B cell (primary cell): ENCODE results near the gene HNRNPF. TPM values are rescaled to one million over a fixed set of nuclear protein-coding genes. Genes with fewer than 3 reads are reported as not detected.

Experiments used
- ATAC-seq: fragments of 200-7000 bp; cut with Tn5 transposase; one replicate; pipeline ENCODE4 v1.10.0; 2021; ENCODE audit warnings: low read depth, mild to moderate bottlenecking, moderate number of reproducible peaks, moderate library complexity
- CTCF ChIA-PET: fragments of 350-600 bp; sonication (Branson Sonifier 250); formaldehyde crosslinking; loops from one replicate; lab custom pipeline; 2021; ENCODE audit warnings: antibody characterized with exemption, inconsistent platforms; lab: Charles Lee
- POLR2A ChIA-PET: fragments of 350-600 bp; sonication (Branson Sonifier 250); formaldehyde crosslinking; loops from one replicate; lab custom pipeline; 2021; ENCODE audit warnings: antibody characterized with exemption; lab: Charles Lee
- DNase-seq: peaks from one replicate; pipeline ENCODE4 v3.0.0; 2013
- H2AFZ ChIP-seq: 2 replicates; pipeline ENCODE4 v1.6.1; 2012; ENCODE audit warnings: mild to moderate bottlenecking, low read depth, low read length; ENCODE audit not compliant: insufficient read depth, poor library complexity, severe bottlenecking
- H3K27ac ChIP-seq, 2 donors: 1 replicate in 1 of 2; 2 replicates in 1 of 2; pipeline ENCODE4 v1.5.1; 2012 to 2013; ENCODE audit warnings: low read length in 2 of 2, mild to moderate bottlenecking in 2 of 2, moderate library complexity in 1 of 2
- H3K27me3 ChIP-seq, 4 experiments: fragments of 200-600 bp in 1 of 4; sonication (generic) in 1 of 4; replicated peaks in 1 of 4; 1 replicate in 2 of 4; 2 replicates in 2 of 4; pipeline versions ENCODE4 v1.6.1 to v1.7.0; 2013 to 2016; ENCODE audit warnings: low read length in 3 of 4, mild to moderate bottlenecking in 2 of 4, mixed read lengths in 1 of 4, moderate library complexity in 1 of 4; ENCODE audit not compliant: insufficient read depth in 4 of 4, control insufficient read depth in 3 of 4; ENCODE audit errors: control extremely low read depth in 1 of 4
- H3K36me3 ChIP-seq, 2 experiments: replicated peaks in 1 of 2; 1 replicate in 1 of 2; 2 replicates in 1 of 2; pipeline versions ENCODE4 v1.6.1 to v1.7.1; 2013; ENCODE audit warnings: low read length in 1 of 2; ENCODE audit not compliant: insufficient read depth in 2 of 2, control insufficient read depth in 1 of 2; ENCODE audit errors: control extremely low read depth in 1 of 2, extremely low read depth in 1 of 2
- H3K4me1 ChIP-seq, 2 donors: fragments of 200-600 bp in 1 of 2; sonication (generic) in 1 of 2; 1 replicate in 1 of 2; 2 replicates in 1 of 2; pipeline versions ENCODE4 v1.5.1 to v1.6.1; 2013 to 2017; ENCODE audit warnings: low read length in 2 of 2; ENCODE audit not compliant: control insufficient read depth in 2 of 2, insufficient read depth in 2 of 2
- H3K4me2 ChIP-seq: replicated peaks from 2 replicates; pipeline ENCODE3; 2012; ENCODE audit warnings: mild to moderate bottlenecking, low read depth, low read length; ENCODE audit not compliant: poor library complexity, severe bottlenecking
- H3K4me3 ChIP-seq, 5 experiments: fragments of 200-600 bp in 1 of 5; sonication (generic) in 1 of 5; 1 replicate in 3 of 5; 2 replicates in 2 of 5; pipeline versions ENCODE4 v1.5.1 to v1.7.0; 2011 to 2016; ENCODE audit warnings: low read length in 4 of 5, mild to moderate bottlenecking in 4 of 5, low read depth in 2 of 5, control low read depth in 1 of 5, moderate library complexity in 1 of 5; ENCODE audit not compliant: insufficient read depth in 1 of 5; ENCODE audit errors: control extremely low read depth in 1 of 5, extremely low read depth in 1 of 5
- H3K79me2 ChIP-seq: fragments of 200-600 bp; sonication (generic); one replicate; pipeline ENCODE4 v1.6.0; 2016; ENCODE audit warnings: low read length; ENCODE audit not compliant: control insufficient read depth, insufficient read depth
- H3K9ac ChIP-seq: fragments of 200-600 bp; sonication (generic); 2 replicates; pipeline ENCODE4 v1.6.1; 2017; ENCODE audit warnings: mild to moderate bottlenecking, low read length, moderate library complexity
- H3K9me3 ChIP-seq, 3 donors: one replicate each; pipeline versions ENCODE4 v1.6.1 to v1.7.1; 2013; ENCODE audit warnings: low read length in 2 of 3; ENCODE audit not compliant: control insufficient read depth in 2 of 3, insufficient read depth in 1 of 3; ENCODE audit errors: control extremely low read depth in 1 of 3
- H4K20me1 ChIP-seq: 2 replicates; pipeline ENCODE4 v1.6.0; 2012; ENCODE audit warnings: mild to moderate bottlenecking, low read length; ENCODE audit not compliant: insufficient read depth, control insufficient read depth, poor library complexity, severe bottlenecking
- H3K27ac Mint-ChIP-seq: one replicate; pipeline ENCODE4 v1.8.0; 2021; ENCODE audit warnings: mixed read lengths
- H3K27me3 Mint-ChIP-seq: one replicate; pipeline ENCODE4 v1.8.0; 2021; ENCODE audit warnings: mixed read lengths
- H3K4me1 Mint-ChIP-seq: one replicate; pipeline ENCODE4 v1.8.0; 2021; ENCODE audit warnings: mixed read lengths
- H3K4me3 Mint-ChIP-seq: one replicate; pipeline ENCODE4 v1.8.0; 2021; ENCODE audit warnings: mixed read lengths
- H3K9me3 Mint-ChIP-seq: one replicate; pipeline ENCODE4 v1.8.0; 2022; ENCODE audit warnings: mixed read lengths; ENCODE audit not compliant: insufficient read depth
- EZH2 ChIP-seq: IDR thresholded peaks from 2 replicates; pipeline ENCODE4 v1.6.1; 2012; ENCODE audit warnings: borderline replicate concordance, low read depth, mild to moderate bottlenecking, moderate library complexity, low read length; ENCODE audit not compliant: insufficient read depth, poor library complexity, severe bottlenecking
- WGBS: methylation state at CpG from one replicate; pipeline ENCODE4 v1.1.5; 2013; ENCODE audit warnings: missing lambda C conversion rate; ENCODE audit not compliant: insufficient coverage; 5-methylcytosine and 5-hydroxymethylcytosine counted together
- intact Hi-C: fragments of 100-400 bp; cut with micrococcal nuclease; formaldehyde crosslinking; loops from one replicate; pipeline ENCODE4 v1.10.0; 2022
- polyA plus RNA-seq: library from polyadenylated mRNA; depleted of rRNA; stranded (reverse); fragments of >200 nt; gene quantifications from 2 replicates; pipeline ENCODE4 v1.2.3, GENCODE V29; 2012
- total RNA-seq, 2 donors: library from RNA; stranded (reverse); fragments of 120-200 nt in 1 of 2; gene quantifications; 1 replicate in 1 of 2; 2 replicates in 1 of 2; pipeline versions ENCODE4 v1.2.3 to v1.2.4, GENCODE V29; 2013 to 2022
- TF ChIP-seq, protein P1 (sequence below): fragments of 200-600 bp; IDR thresholded peaks from one replicate; pipeline ENCODE4 v1.8.0; 2022; ENCODE audit warnings: antibody characterized with exemption, mild to moderate bottlenecking

HNRNPF gene
- total and polyA plus RNA-seq, 2 donors (not counting 1 experiment from before 2014, with no cell fraction given) = 76.7 to 161 TPM

DNA sequence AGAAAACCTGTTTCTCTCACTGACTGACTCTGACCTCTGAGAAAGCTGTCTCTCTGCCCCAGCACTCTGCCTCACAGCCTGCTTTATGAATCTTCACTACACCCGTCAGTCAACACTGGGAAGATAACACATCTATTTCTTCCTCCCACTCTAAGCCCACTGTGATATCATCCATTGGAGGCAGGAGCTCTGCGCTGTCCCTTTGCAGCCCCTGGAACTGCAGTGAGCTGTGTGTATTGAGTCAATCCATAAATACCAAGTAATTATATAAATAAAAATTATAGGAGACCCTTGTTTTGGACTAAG is 54.7 kb downstream of the HNRNPF start:
- no peaks in the 10 kb centered on the region for H3K36me3 ChIP-seq
- Mint-ChIP-seq H3K4me1 (no peaks in the 10 kb centered on the region), H3K27ac (no peak overlapping the region), H3K9me3 (no peaks in the 10 kb centered on the region), H3K27me3 (peaks cover 13% of the 10 kb centered on the region), H3K4me3 (no peak overlapping the region)
- ATAC-seq (no peak), DNase-seq (no peak)
- H3K79me2 ChIP-seq = no peaks in the 10 kb centered on the region
- no peak overlapping the region for H3K27ac ChIP-seq
- H3K4me1 ChIP-seq = peaks cover 0 to 7% of the 10 kb centered on the region in 2 donors
- ChIA-PET CTCF (interaction anchor here (1.0 kb wide), 1 partner anchor 108 kb away, joined by 6 read pairs; no protein-coding TSS in a partner anchor), POLR2A (no interaction called here)
- no peak overlapping the region for H3K4me2 ChIP-seq
- H3K4me3 ChIP-seq = no peak overlapping the region
- WGBS = 33% methylated on average over 1 of the region's 2 CpGs
- intact Hi-C loops = no loop called here
- H3K27me3 ChIP-seq = peaks cover 0 to 14% (median 4%) of the 10 kb centered on the region in 4 experiments
- no peaks in the 10 kb centered on the region for H4K20me1 ChIP-seq
- H2AFZ ChIP-seq = no peak overlapping the region
- no peak overlapping the region for H3K9ac ChIP-seq
- TF ChIP-seq, protein P1, sequence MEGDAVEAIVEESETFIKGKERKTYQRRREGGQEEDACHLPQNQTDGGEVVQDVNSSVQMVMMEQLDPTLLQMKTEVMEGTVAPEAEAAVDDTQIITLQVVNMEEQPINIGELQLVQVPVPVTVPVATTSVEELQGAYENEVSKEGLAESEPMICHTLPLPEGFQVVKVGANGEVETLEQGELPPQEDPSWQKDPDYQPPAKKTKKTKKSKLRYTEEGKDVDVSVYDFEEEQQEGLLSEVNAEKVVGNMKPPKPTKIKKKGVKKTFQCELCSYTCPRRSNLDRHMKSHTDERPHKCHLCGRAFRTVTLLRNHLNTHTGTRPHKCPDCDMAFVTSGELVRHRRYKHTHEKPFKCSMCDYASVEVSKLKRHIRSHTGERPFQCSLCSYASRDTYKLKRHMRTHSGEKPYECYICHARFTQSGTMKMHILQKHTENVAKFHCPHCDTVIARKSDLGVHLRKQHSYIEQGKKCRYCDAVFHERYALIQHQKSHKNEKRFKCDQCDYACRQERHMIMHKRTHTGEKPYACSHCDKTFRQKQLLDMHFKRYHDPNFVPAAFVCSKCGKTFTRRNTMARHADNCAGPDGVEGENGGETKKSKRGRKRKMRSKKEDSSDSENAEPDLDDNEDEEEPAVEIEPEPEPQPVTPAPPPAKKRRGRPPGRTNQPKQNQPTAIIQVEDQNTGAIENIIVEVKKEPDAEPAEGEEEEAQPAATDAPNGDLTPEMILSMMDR = no peak
- no peaks in the 10 kb centered on the region for H3K9me3 ChIP-seq

DNA sequence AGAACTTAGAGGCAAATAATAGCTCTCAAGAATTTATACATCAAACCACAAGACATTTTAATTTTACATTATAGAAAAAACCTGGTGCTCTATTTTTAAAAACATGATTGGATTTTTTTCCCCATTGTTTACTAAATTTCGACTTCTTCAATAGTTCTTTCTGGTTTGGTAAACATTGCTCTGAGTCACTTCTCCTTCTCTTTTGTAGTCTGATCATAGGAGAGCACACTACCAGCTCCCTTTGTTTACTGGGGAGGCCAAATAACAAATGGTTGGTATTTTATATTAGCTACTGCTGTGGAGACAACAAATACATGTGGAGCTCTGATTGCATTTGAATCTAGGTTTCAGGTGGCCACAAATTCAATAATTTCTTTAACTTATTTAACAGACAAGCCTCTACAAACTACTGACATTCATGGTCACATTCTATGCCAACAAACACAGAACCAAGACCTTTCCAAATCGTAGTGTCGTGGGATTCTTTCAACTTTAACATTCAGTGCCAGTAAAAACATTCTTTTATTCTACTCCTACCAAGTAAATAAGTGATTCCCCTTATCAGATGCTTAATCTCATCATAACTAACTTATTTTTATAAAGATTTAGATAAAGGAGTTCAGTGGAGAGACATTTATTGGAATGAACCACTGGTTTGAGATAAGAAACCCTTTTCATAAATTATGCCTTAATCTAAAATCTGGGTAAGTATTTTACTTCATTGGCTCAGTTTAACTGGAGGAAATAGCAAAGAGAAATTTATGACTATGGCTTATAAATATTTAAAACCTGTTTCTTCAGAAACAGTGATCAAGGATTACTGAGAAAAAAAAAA is 55.3 kb downstream of the HNRNPF start:
- Mint-ChIP-seq H3K4me1 (peaks cover under 1% of the 10 kb centered on the region), H3K9me3 (no peaks in the 10 kb centered on the region), H3K27me3 (peaks cover 14% of the 10 kb centered on the region), H3K4me3 (no peak overlapping the region), H3K27ac (no peak overlapping the region)
- ATAC-seq = no peak
- Histone ChIP-seq H4K20me1 (no peaks in the 10 kb centered on the region), H3K79me2 (no peaks in the 10 kb centered on the region), H3K9me3 (no peaks in the 10 kb centered on the region), H2AFZ (no peak overlapping the region), H3K4me1 (peaks cover under 1 to 8% of the 10 kb centered on the region in 2 donors), H3K4me3 (no peak overlapping the region), H3K4me2 (no peak overlapping the region), H3K27ac (no peak overlapping the region), H3K27me3 (peaks cover 0 to 14% (median 4%) of the 10 kb centered on the region in 4 experiments), H3K9ac (no peak overlapping the region), H3K36me3 (no peaks in the 10 kb centered on the region)
- TF ChIP-seq EZH2 = no peak
- TF ChIP-seq, protein P1 = no peak
- ChIA-PET CTCF (interaction anchor here (0.6 to 1.0 kb wide), 2 partner anchors 37 to 108 kb away, joined by 4 to 6 read pairs; no protein-coding TSS in a partner anchor), POLR2A (no interaction called here)
- no peak for DNase-seq
- intact Hi-C loops = no loop called here
- 60% methylated on average over 1 of the region's 3 CpGs for WGBS
